Suprapubic skin (tissue), 4 donors: ENCODE measurements around the gene GGT1. TPM values are rescaled to one million over a fixed set of nuclear protein-coding genes. Genes with fewer than 3 reads are reported as not detected.
"Not testable (repeated sequence)": the region's sequence is repeated elsewhere in the genome, so short reads cannot be mapped to it uniquely, and the experiment has no call there.

Experiments
- DNase-seq, 2 donors: peaks; one replicate each; pipeline ENCODE4 v3.0.0-alpha.2; 2019; ENCODE audit warnings: low spot score in 2 of 2
- H3K27ac ChIP-seq: fragments of 200-600 bp; sonication (generic); one replicate; pipeline ENCODE4 v1.5.1; 2019
- H3K27me3 ChIP-seq: fragments of 200-600 bp; sonication (generic); one replicate; pipeline ENCODE4 v1.5.1; 2019
- H3K36me3 ChIP-seq: fragments of 200-600 bp; sonication (generic); one replicate; pipeline ENCODE4 v1.5.1; 2019
- H3K4me1 ChIP-seq: fragments of 200-600 bp; sonication (generic); one replicate; pipeline ENCODE4 v1.5.1; 2019
- H3K4me3 ChIP-seq: fragments of 200-600 bp; sonication (generic); one replicate; pipeline ENCODE4 v1.5.1; 2019; ENCODE audit warnings: mild to moderate bottlenecking
- H3K9me3 ChIP-seq: fragments of 200-600 bp; sonication (generic); one replicate; pipeline ENCODE4 v1.5.1; 2019
- EP300 ChIP-seq: sonication (generic); formaldehyde crosslinking; IDR thresholded peaks from one replicate; pipeline ENCODE4 v1.6.1; 2017; ENCODE audit warnings: antibody characterized with exemption
- POLR2A ChIP-seq, 2 donors: fragments of 450-650 bp; IDR thresholded peaks; one replicate each; pipeline ENCODE4 v1.6.1; 2017; ENCODE audit warnings: antibody characterized with exemption in 2 of 2, mild to moderate bottlenecking in 2 of 2, moderate library complexity in 2 of 2
- POLR2AphosphoS5 ChIP-seq, 3 donors: sonication (generic); formaldehyde crosslinking; IDR thresholded peaks; one replicate each; pipeline ENCODE4 v1.6.1; 2017; ENCODE audit warnings: antibody characterized with exemption in 3 of 3
- WGBS: methylation state at CpG from one replicate; pipeline ENCODE4 v1.1.5; 2018; 5-methylcytosine and 5-hydroxymethylcytosine counted together
- total RNA-seq, 4 donors: library from RNA; depleted of rRNA; stranded (reverse); fragments of >200 nt; gene quantifications; one replicate each; pipeline ENCODE4 v1.1.0, GENCODE V29; 2016
- TF ChIP-seq, protein P1 (sequence below), 2 donors: fragments of 200-600 bp in 1 of 2; fragments of 450-650 bp in 1 of 2; sonication (generic) in 1 of 2; IDR thresholded peaks; one replicate each; pipeline ENCODE4 v1.5.1; 2016 to 2019; ENCODE audit warnings: antibody characterized with exemption in 2 of 2, mild to moderate bottlenecking in 1 of 2, moderate library complexity in 1 of 2

GGT1 gene
- total RNA-seq, result 1 to 10 TPM; 1.7 to 9.1 (median 5.6) TPM

GRCh38 chr22:24602847-24603769 lies at the start of gene GGT1:
GGT1 (plus strand) TSS chr22:24603193; CDS start chr22:24611082, 7,889 bp downstream.
- not testable (repeated sequence) for DNase-seq, H3K36me3 ChIP-seq, H3K9me3 ChIP-seq, H3K27me3 ChIP-seq
- 59% methylated on average over 12 of the region's 22 CpGs for WGBS
- peak within 1 kb of the TSS; percentile 1 for H3K27ac ChIP-seq
- peaks cover 25% of the 10 kb centered on the region for H3K4me1 ChIP-seq
- peak within 1 kb of the TSS; percentile 14 for H3K4me3 ChIP-seq

DNA sequence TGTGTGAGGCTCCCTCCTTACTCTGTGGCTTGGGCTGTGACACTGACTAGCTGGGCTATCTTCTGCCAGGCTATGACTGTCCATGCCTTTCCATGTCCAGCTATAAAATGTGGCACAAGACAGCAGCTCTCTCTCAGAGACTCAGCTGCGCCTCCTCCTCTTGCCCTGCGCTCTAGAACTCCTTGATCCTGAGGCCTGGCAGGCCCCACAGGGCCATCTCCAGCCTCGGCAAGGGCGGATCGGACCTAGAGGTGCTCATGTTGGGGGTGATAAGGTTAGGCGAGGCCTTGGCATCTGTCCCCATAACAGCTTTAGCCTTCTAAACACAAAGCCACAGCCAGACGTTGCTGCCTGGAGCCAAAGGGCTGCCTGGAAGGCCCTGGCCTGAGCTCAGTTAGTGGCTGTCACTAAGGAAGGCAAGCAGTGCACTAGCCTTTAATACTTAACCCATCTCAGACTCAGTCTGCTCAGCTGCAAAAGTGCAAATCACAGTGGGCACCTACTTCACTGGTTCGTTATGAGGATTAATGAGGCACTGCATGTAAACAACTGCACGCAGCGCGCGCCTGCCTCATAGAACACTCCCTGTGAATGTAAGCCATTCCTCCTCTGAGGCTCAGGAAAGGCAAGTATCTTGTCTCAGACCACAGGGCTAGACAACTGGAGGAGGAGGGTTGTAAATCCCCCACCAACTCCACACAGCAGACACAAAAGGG lies 49.2 kb upstream of the GGT1 start:
- peak overlapping the region; percentile 96 for H3K27ac ChIP-seq
- H3K4me3 ChIP-seq, result peak overlapping the region; percentile 96
- no peaks in the 10 kb centered on the region for H3K27me3 ChIP-seq
- H3K4me1 ChIP-seq, result peaks cover 40% of the 10 kb centered on the region
- no peaks in the 10 kb centered on the region for H3K9me3 ChIP-seq
- 16% methylated on average over 8 of the region's 12 CpGs for WGBS
- TF ChIP-seq EP300 (no peak), POLR2A (IDR thresholded peaks at IDR 0.05) (no peak), POLR2AphosphoS5 (IDR thresholded peaks at IDR 0.05) (no peak)
- TF ChIP-seq, protein P1, sequence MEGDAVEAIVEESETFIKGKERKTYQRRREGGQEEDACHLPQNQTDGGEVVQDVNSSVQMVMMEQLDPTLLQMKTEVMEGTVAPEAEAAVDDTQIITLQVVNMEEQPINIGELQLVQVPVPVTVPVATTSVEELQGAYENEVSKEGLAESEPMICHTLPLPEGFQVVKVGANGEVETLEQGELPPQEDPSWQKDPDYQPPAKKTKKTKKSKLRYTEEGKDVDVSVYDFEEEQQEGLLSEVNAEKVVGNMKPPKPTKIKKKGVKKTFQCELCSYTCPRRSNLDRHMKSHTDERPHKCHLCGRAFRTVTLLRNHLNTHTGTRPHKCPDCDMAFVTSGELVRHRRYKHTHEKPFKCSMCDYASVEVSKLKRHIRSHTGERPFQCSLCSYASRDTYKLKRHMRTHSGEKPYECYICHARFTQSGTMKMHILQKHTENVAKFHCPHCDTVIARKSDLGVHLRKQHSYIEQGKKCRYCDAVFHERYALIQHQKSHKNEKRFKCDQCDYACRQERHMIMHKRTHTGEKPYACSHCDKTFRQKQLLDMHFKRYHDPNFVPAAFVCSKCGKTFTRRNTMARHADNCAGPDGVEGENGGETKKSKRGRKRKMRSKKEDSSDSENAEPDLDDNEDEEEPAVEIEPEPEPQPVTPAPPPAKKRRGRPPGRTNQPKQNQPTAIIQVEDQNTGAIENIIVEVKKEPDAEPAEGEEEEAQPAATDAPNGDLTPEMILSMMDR (IDR thresholded peaks at IDR 0.05), result no peak
- DNase-seq, result no peak
- H3K36me3 ChIP-seq, result peaks cover 26% of the 10 kb centered on the region

DNA sequence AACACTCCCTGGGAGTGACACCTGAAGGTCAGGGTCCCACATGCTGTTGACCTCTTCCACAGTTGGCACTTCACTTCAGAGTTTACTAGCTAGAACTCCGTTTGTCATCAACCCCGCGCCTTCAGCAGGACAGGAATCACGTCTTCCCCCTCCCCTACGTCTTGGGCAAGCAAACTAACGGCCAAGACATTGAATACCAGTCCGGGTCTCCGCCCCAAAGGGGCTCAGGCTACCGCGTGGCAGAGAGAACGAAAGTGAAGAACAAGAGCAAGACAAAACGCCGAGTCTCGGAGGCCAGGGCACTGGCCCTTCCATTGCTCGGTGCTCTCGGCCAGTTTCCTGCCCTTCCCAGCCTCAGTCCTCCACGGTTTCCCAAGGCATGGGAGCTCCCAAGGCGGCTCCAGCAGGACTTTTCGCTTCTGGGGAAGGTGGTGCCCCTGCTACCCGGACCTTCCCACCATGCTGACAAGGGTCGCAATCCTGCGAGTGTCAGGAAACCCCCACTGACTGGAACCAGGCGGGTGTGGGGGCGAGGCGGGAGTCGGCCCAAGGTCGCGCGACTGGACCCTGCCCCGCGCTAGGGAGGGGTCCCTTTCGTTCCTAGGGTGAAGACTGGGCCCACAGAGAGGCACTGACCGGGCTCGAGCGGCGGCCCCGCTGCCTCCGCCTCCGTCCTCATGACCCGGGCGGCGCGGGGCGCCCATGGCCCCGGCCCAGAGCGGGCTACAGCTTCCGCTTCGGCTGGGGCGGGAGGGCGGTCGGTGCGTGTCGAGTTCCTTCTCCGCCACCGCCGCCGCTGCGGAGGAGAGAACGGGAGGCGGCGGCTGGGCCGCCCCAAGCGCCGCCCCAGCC lies 48.5 kb upstream of the GGT1 start, which contains the start of gene GUCD1:
Gene GUCD1 (minus strand): TSS at position 826 of the 852 bp plus-strand sequence. CDS start 147 bp downstream, at position 679.
- H3K4me3 ChIP-seq, result peak within 1 kb of the TSS; percentile 96
- TF ChIP-seq EP300, result no peak
- TF ChIP-seq POLR2A (IDR thresholded peaks at IDR 0.05), result peak in 1 of 2 donors; percentile 75
- peak in 1 of 3 donors; percentile 30 for TF ChIP-seq POLR2AphosphoS5 (IDR thresholded peaks at IDR 0.05)
- TF ChIP-seq, protein P1 (IDR thresholded peaks at IDR 0.05), result no peak
- no peaks in the 10 kb centered on the region for H3K9me3 ChIP-seq
- DNase-seq, result peak in 1 of 2 donors; percentile 80
- H3K27ac ChIP-seq, result peak within 1 kb of the TSS; percentile 96
- no peaks in the 10 kb centered on the region for H3K27me3 ChIP-seq
- peaks cover 40% of the 10 kb centered on the region for H3K4me1 ChIP-seq
- 0% methylated on average over 32 of the region's 64 CpGs for WGBS
- peaks cover 27% of the 10 kb centered on the region for H3K36me3 ChIP-seq

DNA sequence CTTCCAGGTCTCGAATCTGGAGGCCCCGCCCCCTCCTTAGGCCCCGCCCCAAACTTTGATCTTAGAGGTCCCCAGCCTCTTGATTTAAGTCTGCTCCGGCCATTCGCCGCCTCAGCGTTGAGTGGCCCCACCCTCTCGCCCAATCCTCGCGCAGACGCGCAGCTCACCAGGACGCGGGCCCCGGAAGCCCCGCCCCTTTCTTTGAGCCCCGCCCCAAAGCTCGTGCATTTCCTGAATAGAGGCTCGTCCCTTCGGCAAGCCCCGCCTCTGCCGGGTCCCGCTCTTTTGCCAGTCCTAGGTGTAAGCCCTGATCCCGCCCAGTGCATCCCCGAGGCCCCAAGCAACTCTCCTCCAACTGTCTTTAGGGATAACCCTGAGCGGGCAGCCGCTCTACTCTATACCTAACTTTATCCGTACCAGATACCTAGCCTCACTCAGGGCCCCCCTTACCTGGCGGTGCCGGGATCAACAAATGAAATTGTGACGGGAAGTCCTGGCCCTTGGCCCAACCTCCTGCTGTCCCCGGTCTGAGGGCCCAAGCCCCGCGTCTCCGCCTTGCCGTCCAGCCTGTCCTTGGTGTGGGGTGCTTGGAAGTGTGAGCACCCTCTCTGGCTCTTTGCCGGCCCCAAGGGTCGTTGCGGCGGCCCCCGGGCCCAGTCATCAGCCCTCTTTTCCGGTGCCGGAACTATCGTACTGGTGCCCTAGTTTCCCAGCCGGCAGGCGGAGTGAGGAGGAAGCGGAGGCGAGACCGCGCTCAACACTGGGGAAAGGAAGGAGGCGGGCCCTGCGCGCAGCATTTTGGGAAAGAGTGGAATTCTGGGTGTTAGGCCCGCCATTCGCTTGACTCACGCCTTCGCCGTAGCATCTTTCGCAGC lies 47.6 kb upstream of the GGT1 start, which contains the start of gene SNRPD3:
Gene SNRPD3 (plus strand): TSS at position 835 of the 875 bp plus-strand sequence. CDS start 1,676 bp downstream, outside the sequence.
- H3K27me3 ChIP-seq, result no peaks in the 10 kb centered on the region
- H3K36me3 ChIP-seq, result peaks cover 26% of the 10 kb centered on the region
- under 1% methylated on average over 31 of the region's 59 CpGs for WGBS
- peak within 1 kb of the TSS; percentile 96 for H3K27ac ChIP-seq
- H3K4me1 ChIP-seq, result peaks cover 38% of the 10 kb centered on the region
- peak; percentile 100 for DNase-seq
- H3K4me3 ChIP-seq, result peak within 1 kb of the TSS; percentile 96
- H3K9me3 ChIP-seq, result no peaks in the 10 kb centered on the region
- peak in 1 of 2 donors; percentile 60 for TF ChIP-seq POLR2A (IDR thresholded peaks at IDR 0.05)
- TF ChIP-seq POLR2AphosphoS5 (IDR thresholded peaks at IDR 0.05), result peak; percentile 11 to 88 (median 85)
- TF ChIP-seq, protein P1 (IDR thresholded peaks at IDR 0.05), result peak; percentile 16 to 27
- TF ChIP-seq EP300, result no peak
